Measurements from ENCODE around the gene RAP2A.

Gene RAP2A

DNA sequence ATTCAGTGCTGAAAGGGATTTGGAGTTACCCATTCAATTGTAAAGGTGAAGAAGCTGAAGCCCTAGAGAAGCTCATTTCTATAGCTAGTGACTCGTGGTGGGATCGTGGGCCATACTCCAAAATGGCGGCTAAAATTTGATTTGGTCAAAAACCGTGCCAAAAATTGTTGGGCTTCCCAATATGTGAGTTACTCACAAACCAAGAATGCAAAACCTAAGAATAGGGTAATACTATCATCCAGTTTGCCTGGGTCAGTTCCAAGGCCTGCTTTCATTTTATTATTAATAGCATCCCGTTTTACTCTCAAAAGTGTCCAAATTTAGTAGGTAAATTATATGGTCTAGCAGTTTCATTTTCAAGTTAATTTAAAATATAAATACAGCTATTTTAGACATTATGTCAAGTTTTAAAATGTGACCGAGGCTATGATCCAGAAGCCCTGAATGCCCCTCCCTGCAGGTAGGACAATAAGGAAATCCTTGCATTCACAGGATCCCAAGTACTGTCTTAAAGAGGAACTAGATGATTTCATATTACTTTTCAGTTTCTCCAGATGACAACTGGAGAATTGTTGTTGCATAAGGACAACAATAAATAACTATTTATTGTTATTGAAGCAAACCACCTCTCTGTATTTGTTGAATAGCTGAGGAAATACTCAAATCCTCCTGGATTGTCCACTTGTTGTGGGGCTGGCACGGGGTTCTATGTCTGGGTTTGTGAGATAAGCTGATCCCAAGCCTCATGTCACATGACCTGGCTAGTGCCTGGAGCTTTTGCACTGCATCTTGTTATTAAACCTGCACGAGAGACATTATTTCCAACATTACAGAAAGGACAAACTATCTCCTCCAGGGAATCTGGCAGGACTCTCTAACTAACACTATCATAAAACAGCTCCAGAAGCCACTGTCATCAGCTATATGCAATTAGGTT, 11.6 kb upstream of the RAP2A start:
- Histone ChIP-seq H3K9me3 (no peaks in the 10 kb centered on the region), H3K27ac (no peak overlapping the region), H3K4me3 (ENCODE audit: low read depth in 1 of 2, low read length in 1 of 2) (no peak overlapping the region), H3K27me3 (no peaks in the 10 kb centered on the region), H3K36me3 (no peaks in the 10 kb centered on the region), H3K4me1 (ENCODE audit: control insufficient read depth in 1 of 2, insufficient read depth in 1 of 2, low read depth in 1 of 2, low read length in 1 of 2) (no peaks in the 10 kb centered on the region)
- TF ChIP-seq, protein P1, sequence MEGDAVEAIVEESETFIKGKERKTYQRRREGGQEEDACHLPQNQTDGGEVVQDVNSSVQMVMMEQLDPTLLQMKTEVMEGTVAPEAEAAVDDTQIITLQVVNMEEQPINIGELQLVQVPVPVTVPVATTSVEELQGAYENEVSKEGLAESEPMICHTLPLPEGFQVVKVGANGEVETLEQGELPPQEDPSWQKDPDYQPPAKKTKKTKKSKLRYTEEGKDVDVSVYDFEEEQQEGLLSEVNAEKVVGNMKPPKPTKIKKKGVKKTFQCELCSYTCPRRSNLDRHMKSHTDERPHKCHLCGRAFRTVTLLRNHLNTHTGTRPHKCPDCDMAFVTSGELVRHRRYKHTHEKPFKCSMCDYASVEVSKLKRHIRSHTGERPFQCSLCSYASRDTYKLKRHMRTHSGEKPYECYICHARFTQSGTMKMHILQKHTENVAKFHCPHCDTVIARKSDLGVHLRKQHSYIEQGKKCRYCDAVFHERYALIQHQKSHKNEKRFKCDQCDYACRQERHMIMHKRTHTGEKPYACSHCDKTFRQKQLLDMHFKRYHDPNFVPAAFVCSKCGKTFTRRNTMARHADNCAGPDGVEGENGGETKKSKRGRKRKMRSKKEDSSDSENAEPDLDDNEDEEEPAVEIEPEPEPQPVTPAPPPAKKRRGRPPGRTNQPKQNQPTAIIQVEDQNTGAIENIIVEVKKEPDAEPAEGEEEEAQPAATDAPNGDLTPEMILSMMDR (IDR thresholded peaks at IDR 0.05), result no peak

DNA sequence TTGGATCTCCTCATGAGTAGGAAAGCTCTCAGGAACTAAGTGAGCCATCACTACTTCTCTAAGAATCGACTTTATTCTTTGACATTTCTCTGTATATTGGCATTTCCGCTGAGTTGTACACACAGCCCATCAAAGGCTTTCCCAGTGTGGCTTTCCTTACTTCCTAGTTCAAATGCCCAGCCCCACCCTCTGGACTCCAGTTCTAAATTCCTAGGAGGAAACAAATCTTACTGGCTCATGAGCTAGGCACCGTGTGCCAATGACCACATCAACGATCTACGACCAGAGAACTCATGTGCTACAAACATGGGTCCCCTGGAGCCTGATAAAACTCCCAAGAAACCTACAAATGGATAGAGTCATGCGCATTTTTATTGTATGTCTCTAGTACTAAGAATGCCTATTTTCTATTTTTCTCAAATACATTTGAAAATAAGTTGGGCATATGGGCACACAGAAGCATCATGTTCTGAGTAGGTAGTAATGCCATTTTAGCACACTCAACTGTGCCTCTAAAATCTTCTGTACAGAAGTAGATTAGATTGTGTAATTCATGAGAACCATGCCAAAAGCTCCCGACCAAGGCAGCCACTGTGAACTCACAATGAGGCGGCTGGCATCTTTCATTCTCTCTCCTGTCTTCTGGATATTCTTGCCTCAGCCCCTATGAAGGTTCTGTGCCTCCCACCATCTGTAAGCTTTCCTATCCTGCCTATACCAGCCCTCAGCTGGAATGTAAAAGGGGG, 10.5 kb upstream of the RAP2A start:
- H3K9me3 ChIP-seq, result no peaks in the 10 kb centered on the region
- no peaks in the 10 kb centered on the region for H3K36me3 ChIP-seq
- no peaks in the 10 kb centered on the region for H3K4me1 ChIP-seq (ENCODE audit: control insufficient read depth in 1 of 2, insufficient read depth in 1 of 2, low read depth in 1 of 2, low read length in 1 of 2)
- no peak overlapping the region for H3K4me3 ChIP-seq (ENCODE audit: low read depth in 1 of 2, low read length in 1 of 2)
- TF ChIP-seq, protein P1 (IDR thresholded peaks at IDR 0.05), result no peak
- no peak overlapping the region for H3K27ac ChIP-seq
- H3K27me3 ChIP-seq, result no peaks in the 10 kb centered on the region

DNA sequence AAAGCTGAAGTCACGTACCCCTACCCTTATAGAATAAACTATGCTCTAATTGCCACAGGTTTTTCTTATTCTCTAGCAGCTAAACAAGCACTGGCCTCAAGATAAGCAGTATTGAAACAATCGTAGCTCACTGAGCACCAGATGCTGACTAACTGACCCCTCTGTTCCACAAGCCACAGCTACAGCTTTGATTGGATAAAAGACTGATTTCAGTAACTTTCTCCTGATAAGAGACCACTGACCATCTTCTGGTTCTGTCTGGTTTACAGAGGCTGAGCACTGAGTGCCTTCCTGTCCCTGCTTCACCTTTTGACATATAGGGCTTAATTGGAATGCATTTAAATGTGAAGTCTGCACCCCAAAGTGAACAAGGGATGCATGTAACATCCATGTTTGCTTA, 8.4 kb upstream of the RAP2A start:
- H3K4me3 ChIP-seq (ENCODE audit: low read depth in 1 of 2, low read length in 1 of 2), result no peak overlapping the region
- TF ChIP-seq, protein P1 (IDR thresholded peaks at IDR 0.05), result no peak
- H3K4me1 ChIP-seq (ENCODE audit: control insufficient read depth in 1 of 2, insufficient read depth in 1 of 2, low read depth in 1 of 2, low read length in 1 of 2), result peaks cover 0 to 5% of the 10 kb centered on the region in 2 experiments
- H3K27me3 ChIP-seq, result no peaks in the 10 kb centered on the region
- no peaks in the 10 kb centered on the region for H3K9me3 ChIP-seq
- no peak overlapping the region for H3K27ac ChIP-seq
- no peaks in the 10 kb centered on the region for H3K36me3 ChIP-seq

DNA sequence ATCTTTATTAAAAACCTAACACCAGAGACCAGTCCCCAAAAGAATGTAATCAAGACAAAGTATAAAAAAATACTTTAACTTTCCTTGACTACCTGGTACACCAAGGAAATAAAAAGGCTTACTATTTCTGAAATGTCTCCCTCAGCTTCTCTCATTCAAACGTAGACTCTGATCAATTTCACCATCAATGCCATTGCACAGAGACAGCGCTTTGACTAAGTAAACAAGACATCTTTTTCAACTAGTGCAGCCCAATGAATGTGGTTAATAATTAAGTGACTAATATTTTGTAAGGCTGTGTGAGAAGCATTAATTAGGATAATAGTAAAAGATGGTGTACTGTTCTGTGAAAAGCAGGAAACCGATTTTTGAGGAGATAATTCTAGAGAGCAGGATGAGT, 7.3 kb upstream of the RAP2A start:
- H3K9me3 ChIP-seq, result no peaks in the 10 kb centered on the region
- TF ChIP-seq, protein P1 (IDR thresholded peaks at IDR 0.05), result no peak
- H3K36me3 ChIP-seq, result no peaks in the 10 kb centered on the region
- H3K4me3 ChIP-seq (ENCODE audit: low read depth in 1 of 2, low read length in 1 of 2), result no peak overlapping the region
- no peaks in the 10 kb centered on the region for H3K27me3 ChIP-seq
- no peak overlapping the region for H3K27ac ChIP-seq
- H3K4me1 ChIP-seq (ENCODE audit: control insufficient read depth in 1 of 2, insufficient read depth in 1 of 2, low read depth in 1 of 2, low read length in 1 of 2), result peaks cover 0 to 5% of the 10 kb centered on the region in 2 experiments

DNA sequence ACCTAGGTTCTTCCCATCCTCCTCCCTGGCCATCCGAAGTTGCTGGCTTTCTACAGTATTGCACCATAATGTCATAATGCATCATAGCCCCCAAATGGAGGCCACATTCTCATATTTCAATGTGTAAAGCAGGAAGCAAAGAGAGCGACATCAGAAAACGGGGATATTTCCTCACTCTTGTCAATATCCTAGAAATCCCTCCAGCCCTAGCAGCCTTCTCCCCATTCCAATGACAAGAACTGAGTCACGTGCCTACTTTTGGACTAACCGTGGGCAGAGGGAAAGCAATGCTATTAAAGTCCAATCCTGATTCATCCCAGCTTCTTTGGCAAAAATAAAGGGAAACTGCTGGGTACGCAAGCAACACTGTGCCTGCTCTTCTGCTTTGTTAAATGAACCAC, 4.3 kb upstream of the RAP2A start:
- Histone ChIP-seq H3K9me3 (no peaks in the 10 kb centered on the region), H3K27ac (no peak overlapping the region), H3K4me1 (ENCODE audit: control insufficient read depth in 1 of 2, insufficient read depth in 1 of 2, low read depth in 1 of 2, low read length in 1 of 2) (peaks cover 11 to 17% of the 10 kb centered on the region in 2 experiments), H3K4me3 (ENCODE audit: low read depth in 1 of 2, low read length in 1 of 2) (no peak overlapping the region), H3K36me3 (no peaks in the 10 kb centered on the region), H3K27me3 (peaks cover 4% of the 10 kb centered on the region)
- TF ChIP-seq, protein P1 (IDR thresholded peaks at IDR 0.05), result no peak

Measured in neutrophil (primary cell).